ENCODE data around the gene ODC1.

DNA sequence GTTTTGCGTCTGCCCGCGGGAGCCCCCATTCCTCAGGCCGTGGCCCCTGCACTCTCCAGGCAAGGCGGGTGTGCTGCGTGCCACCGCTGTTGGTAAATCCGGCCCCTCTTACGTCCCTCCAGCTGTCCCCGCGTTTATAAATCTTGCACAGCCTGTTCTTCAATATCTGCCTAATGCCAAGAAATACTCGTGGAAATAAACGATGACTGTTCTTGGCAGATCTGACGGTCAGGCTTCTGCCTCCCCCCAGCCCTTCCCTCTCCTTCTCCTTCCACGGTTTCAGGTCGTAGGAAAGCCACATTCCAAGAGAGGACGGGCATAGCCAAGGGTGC lies 20.5 kb downstream of the ODC1 start:
- TF ChIP-seq, protein P1, sequence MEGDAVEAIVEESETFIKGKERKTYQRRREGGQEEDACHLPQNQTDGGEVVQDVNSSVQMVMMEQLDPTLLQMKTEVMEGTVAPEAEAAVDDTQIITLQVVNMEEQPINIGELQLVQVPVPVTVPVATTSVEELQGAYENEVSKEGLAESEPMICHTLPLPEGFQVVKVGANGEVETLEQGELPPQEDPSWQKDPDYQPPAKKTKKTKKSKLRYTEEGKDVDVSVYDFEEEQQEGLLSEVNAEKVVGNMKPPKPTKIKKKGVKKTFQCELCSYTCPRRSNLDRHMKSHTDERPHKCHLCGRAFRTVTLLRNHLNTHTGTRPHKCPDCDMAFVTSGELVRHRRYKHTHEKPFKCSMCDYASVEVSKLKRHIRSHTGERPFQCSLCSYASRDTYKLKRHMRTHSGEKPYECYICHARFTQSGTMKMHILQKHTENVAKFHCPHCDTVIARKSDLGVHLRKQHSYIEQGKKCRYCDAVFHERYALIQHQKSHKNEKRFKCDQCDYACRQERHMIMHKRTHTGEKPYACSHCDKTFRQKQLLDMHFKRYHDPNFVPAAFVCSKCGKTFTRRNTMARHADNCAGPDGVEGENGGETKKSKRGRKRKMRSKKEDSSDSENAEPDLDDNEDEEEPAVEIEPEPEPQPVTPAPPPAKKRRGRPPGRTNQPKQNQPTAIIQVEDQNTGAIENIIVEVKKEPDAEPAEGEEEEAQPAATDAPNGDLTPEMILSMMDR (IDR thresholded peaks at IDR 0.05) = no peak
- TF ChIP-seq EP300 (IDR thresholded peaks at IDR 0.05) (no peak), POLR2A (IDR thresholded peaks at IDR 0.05) (no peak)
